GM18508 (cell line): ENCODE results near the gene USP44.

Experiments
- ATAC-seq: cut with Tn5 transposase; IDR thresholded peaks from one replicate; pipeline ENCODE4 v1.9.1; 2021; ENCODE audit warnings: moderate number of reproducible peaks; ENCODE audit not compliant: insufficient read depth, unreplicated experiment

Gene USP44

GRCh38 chr12:95548539-95549391, 2.5 kb downstream of the USP44 start:
- no peak for ATAC-seq

- ATAC-seq, result no peak
These were observed 3.2 kb downstream of the USP44 start for GRCh38 chr12:95548056-95548538.

- ATAC-seq, result no peak
These were observed 3.7 kb downstream of the USP44 start for GRCh38 chr12:95547522-95548055.

- ATAC-seq, result no peak
These were observed 4.8 kb downstream of the USP44 start for GRCh38 chr12:95546491-95546813.

- no peak for ATAC-seq
These were observed 5.4 kb downstream of the USP44 start for GRCh38 chr12:95545731-95546490.

GRCh38 chr12:95545303-95545702, 6.0 kb downstream of the USP44 start:
- ATAC-seq, result no peak

GRCh38 chr12:95544756-95545155, 6.5 kb downstream of the USP44 start:
- no peak for ATAC-seq

- ATAC-seq, result no peak
These were observed 8.0 kb downstream of the USP44 start for GRCh38 chr12:95543305-95543704.

- no peak for ATAC-seq
These were observed 9.8 kb downstream of the USP44 start for GRCh38 chr12:95541436-95541835.

GRCh38 chr12:95538656-95539055, 12.6 kb downstream of the USP44 start:
- no peak for ATAC-seq

GRCh38 chr12:95538006-95538405, 13.3 kb downstream of the USP44 start:
- no peak for ATAC-seq

GRCh38 chr12:95533985-95534384, 17.3 kb downstream of the USP44 start:
- ATAC-seq, result no peak

- no peak for ATAC-seq
These were observed 18.4 kb downstream of the USP44 start for GRCh38 chr12:95532851-95533250.

- ATAC-seq, result no peak
These were observed 21.5 kb downstream of the USP44 start for GRCh38 chr12:95529693-95530225.

- ATAC-seq, result no peak
These were observed 22.8 kb downstream of the USP44 start for GRCh38 chr12:95528431-95528830.

- ATAC-seq, result no peak
These were observed 28.6 kb downstream of the USP44 start for GRCh38 chr12:95522692-95523091.

GRCh38 chr12:95520816-95521215, 30.5 kb downstream of the USP44 start:
- ATAC-seq, result no peak

GRCh38 chr12:95518944-95519343, 32.3 kb downstream of the USP44 start:
- no peak for ATAC-seq

- ATAC-seq, result no peak
These were observed 34.0 kb downstream of the USP44 start for GRCh38 chr12:95517246-95517645.

GRCh38 chr12:95516757-95517156, 34.5 kb downstream of the USP44 start:
- no peak for ATAC-seq

- no peak for ATAC-seq
These were observed 36.1 kb downstream of the USP44 start for GRCh38 chr12:95515197-95515596.
